GM10248 (cell line): ENCODE measurements around the gene ZNF143.

Source experiments
- CTCF ChIA-PET: fragments of 300-600 bp; sonication (Branson Sonifier 250); formaldehyde crosslinking; extraction: SDS; loops from one replicate; lab custom pipeline; 2021; ENCODE audit warnings: antibody characterized with exemption; lab: Yijun Ruan, JAX
- POLR2A ChIA-PET: fragments of 350-650 bp; sonication (Branson Sonifier 250); formaldehyde crosslinking; extraction: SDS; loops from one replicate; lab custom pipeline; 2020; ENCODE audit warnings: antibody characterized with exemption; lab: Yijun Ruan, JAX
- DNase-seq: peaks from one replicate; pipeline ENCODE4 v3.0.0; 2012; ENCODE audit errors: extremely low spot score
- CTCF ChIP-seq: IDR thresholded peaks from 2 replicates; pipeline ENCODE4 v1.5.1; 2012; ENCODE audit warnings: mild to moderate bottlenecking, low read depth; ENCODE audit errors: extremely low read depth, missing control alignments, control extremely low read depth

Gene ZNF143

GRCh38 chr11:9550191-9550628 lies 89.4 kb downstream of the ZNF143 start:
- POLR2A ChIA-PET, result no interaction called here
- no peak for DNase-seq
- no peak for TF ChIP-seq CTCF
- CTCF ChIA-PET, result interaction anchor here (0.7 to 1.6 kb wide), 2 partner anchors 15 to 16 kb away, joined by 3 to 10 read pairs; no protein-coding TSS in a partner anchor

GRCh38 chr11:9561279-9561982 lies 100.6 kb downstream of the ZNF143 start:
- ChIA-PET CTCF (interaction anchor here (8.1 kb wide), 1 partner anchor 27 kb away, joined by 54 read pairs; no protein-coding TSS in a partner anchor), POLR2A (no interaction called here)
- TF ChIP-seq CTCF, result no peak
- no peak for DNase-seq

- no peak for DNase-seq
- ChIA-PET POLR2A (no interaction called here), CTCF (interaction anchor here (0.7 to 8.1 kb wide), 2 partner anchors 13 to 28 kb away, joined by 3 to 54 read pairs; no protein-coding TSS in a partner anchor)
- no peak for TF ChIP-seq CTCF
These were observed 101.9 kb downstream of the ZNF143 start for GRCh38 chr11:9562716-9563115.

GRCh38 chr11:9563196-9563730 lies 102.5 kb downstream of the ZNF143 start:
- no peak for TF ChIP-seq CTCF
- ChIA-PET CTCF (interaction anchor here (0.7 to 8.1 kb wide), 3 partner anchors 12 to 50 kb away, joined by 3 to 54 read pairs (median 3); no protein-coding TSS in a partner anchor), POLR2A (no interaction called here)
- DNase-seq, result no peak

- TF ChIP-seq CTCF, result no peak
- peak; percentile 72 for DNase-seq
- ChIA-PET POLR2A (no interaction called here), CTCF (interaction anchor here (1.1 to 8.1 kb wide), 9 partner anchors 11 to 183 kb away, joined by 3 to 54 read pairs (median 5); no protein-coding TSS in a partner anchor)
These were observed 105.2 kb downstream of the ZNF143 start for GRCh38 chr11:9565822-9566560.

- DNase-seq, result no peak
- TF ChIP-seq CTCF, result no peak
- ChIA-PET CTCF (interaction anchor here (1.1 to 8.1 kb wide), 9 partner anchors 10 to 182 kb away, joined by 3 to 54 read pairs (median 5); no protein-coding TSS in a partner anchor), POLR2A (no interaction called here)
These were observed 105.8 kb downstream of the ZNF143 start for GRCh38 chr11:9566561-9567063.
